Vagina (tissue), 2 donors: ENCODE results near the gene MED12L.

Experiments
- POLR2A ChIP-seq, 2 donors: fragments of 450-650 bp; IDR thresholded peaks; one replicate each; pipeline ENCODE4 v1.6.1; 2017; ENCODE audit warnings: antibody characterized with exemption in 2 of 2, mild to moderate bottlenecking in 2 of 2, moderate library complexity in 2 of 2
- TF ChIP-seq, protein P1 (sequence below), 3 experiments: fragments of 450-650 bp in 2 of 3; fragments of 200-600 bp in 1 of 3; sonication (generic) in 1 of 3; IDR thresholded peaks; one replicate each; pipeline ENCODE4 v1.5.1; 2017 to 2019; ENCODE audit warnings: antibody characterized with exemption in 3 of 3, mild to moderate bottlenecking in 2 of 3, moderate library complexity in 2 of 3

DNA sequence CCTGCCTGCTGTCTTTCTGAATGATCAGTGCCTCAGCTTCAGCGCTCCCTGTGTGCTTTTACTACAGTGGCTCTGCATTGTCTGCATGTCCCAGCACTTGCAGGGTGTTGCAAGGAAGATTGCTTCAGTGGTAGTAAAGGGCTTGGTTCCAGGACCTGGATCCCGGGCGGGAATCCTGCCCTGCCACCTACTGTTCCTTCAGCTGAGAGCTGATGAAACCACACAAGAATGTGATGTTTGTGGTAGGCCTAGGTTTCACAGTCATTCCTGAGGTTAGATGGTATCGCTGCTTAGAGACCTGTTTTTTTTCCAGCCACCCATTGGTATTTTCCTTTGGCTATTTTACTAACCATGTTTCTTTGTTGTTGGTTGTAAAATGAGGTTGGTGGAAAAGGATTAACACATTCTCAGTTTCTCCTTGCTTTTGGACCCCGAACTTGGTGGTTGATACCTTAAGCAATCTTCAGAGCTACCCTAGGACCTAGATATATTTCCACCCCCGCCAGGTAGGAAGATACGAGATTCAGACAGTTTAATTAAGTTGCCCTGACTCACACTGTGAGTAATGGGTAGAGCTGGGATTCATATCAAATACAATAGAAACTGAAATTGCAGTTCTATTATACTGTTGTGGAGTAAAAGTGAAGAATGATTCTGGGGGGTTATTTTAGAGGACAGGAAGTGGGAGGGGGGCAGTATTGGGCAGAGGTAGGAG is 219.8 kb downstream of the MED12L start:
- TF ChIP-seq, protein P1, sequence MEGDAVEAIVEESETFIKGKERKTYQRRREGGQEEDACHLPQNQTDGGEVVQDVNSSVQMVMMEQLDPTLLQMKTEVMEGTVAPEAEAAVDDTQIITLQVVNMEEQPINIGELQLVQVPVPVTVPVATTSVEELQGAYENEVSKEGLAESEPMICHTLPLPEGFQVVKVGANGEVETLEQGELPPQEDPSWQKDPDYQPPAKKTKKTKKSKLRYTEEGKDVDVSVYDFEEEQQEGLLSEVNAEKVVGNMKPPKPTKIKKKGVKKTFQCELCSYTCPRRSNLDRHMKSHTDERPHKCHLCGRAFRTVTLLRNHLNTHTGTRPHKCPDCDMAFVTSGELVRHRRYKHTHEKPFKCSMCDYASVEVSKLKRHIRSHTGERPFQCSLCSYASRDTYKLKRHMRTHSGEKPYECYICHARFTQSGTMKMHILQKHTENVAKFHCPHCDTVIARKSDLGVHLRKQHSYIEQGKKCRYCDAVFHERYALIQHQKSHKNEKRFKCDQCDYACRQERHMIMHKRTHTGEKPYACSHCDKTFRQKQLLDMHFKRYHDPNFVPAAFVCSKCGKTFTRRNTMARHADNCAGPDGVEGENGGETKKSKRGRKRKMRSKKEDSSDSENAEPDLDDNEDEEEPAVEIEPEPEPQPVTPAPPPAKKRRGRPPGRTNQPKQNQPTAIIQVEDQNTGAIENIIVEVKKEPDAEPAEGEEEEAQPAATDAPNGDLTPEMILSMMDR (IDR thresholded peaks at IDR 0.05) = no peak
- no peak for TF ChIP-seq POLR2A (IDR thresholded peaks at IDR 0.05)
